Adipocyte (in vitro differentiated cells): ENCODE measurements around the gene GAK.

ENCODE experiments used
- DNase-seq: peaks from one replicate; pipeline ENCODE4 v3.0.0-alpha.2; 2015; ENCODE audit warnings: low read depth
- H3K27me3 ChIP-seq: replicated peaks from 2 replicates; pipeline ENCODE4 v1.7.0; 2013; ENCODE audit warnings: mild to moderate bottlenecking, low read length, moderate library complexity; ENCODE audit not compliant: control insufficient read depth, insufficient read depth
- H3K36me3 ChIP-seq: 2 replicates; pipeline ENCODE4 v1.7.0; 2013; ENCODE audit warnings: low read length, mild to moderate bottlenecking, moderate library complexity; ENCODE audit not compliant: control insufficient read depth, insufficient read depth, severe bottlenecking
- H3K4me1 ChIP-seq: 2 replicates; pipeline ENCODE4 v1.7.0; 2013; ENCODE audit warnings: mild to moderate bottlenecking, low read length, moderate library complexity; ENCODE audit not compliant: control insufficient read depth, insufficient read depth
- H3K4me3 ChIP-seq: 2 replicates; pipeline ENCODE4 v1.7.0; 2013; ENCODE audit warnings: mild to moderate bottlenecking, low read length, moderate library complexity
- H3K9ac ChIP-seq: 2 replicates; pipeline ENCODE4 v1.7.0; 2013; ENCODE audit warnings: mild to moderate bottlenecking, low read length, moderate library complexity
- H3K9me3 ChIP-seq: 2 replicates; pipeline ENCODE4 v1.7.0; 2013; ENCODE audit warnings: mild to moderate bottlenecking, low read length, moderate library complexity; ENCODE audit not compliant: control insufficient read depth

Gene GAK

DNA sequence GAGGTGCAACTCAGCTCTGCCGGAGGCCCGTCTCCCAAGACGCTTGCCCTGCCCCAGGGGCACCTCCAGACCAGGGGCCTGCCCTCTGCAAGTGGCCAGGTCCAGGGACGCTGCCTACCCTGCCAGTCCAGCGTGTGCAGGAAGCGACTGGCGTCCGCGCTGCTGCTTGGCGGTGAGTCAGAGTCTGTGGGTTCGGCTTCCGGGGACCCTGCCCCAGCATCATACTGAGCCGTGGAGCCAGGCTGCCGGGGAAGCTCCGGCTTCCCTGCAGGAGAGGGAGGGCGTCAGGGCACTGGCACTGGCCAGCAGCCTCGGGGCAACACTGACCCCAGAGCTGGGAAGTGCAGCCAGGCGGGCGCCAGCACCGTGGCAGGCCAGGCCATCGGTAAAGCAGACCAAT, 63.7 kb downstream of the GAK start:
- no peaks in the 10 kb centered on the region for H3K27me3 ChIP-seq
- no peak for DNase-seq
- H3K4me1 ChIP-seq = no peaks in the 10 kb centered on the region
- no peak overlapping the region for H3K9ac ChIP-seq
- H3K9me3 ChIP-seq = no peaks in the 10 kb centered on the region
- no peak overlapping the region for H3K4me3 ChIP-seq
- peaks cover 78% of the 10 kb centered on the region for H3K36me3 ChIP-seq

GRCh38 chr4:867526-868250, 64.4 kb downstream of the GAK start:
- Histone ChIP-seq H3K4me1 (no peaks in the 10 kb centered on the region), H3K9ac (no peak overlapping the region), H3K4me3 (no peak overlapping the region), H3K9me3 (no peaks in the 10 kb centered on the region), H3K36me3 (peaks cover 78% of the 10 kb centered on the region), H3K27me3 (no peaks in the 10 kb centered on the region)
- no peak for DNase-seq

DNA sequence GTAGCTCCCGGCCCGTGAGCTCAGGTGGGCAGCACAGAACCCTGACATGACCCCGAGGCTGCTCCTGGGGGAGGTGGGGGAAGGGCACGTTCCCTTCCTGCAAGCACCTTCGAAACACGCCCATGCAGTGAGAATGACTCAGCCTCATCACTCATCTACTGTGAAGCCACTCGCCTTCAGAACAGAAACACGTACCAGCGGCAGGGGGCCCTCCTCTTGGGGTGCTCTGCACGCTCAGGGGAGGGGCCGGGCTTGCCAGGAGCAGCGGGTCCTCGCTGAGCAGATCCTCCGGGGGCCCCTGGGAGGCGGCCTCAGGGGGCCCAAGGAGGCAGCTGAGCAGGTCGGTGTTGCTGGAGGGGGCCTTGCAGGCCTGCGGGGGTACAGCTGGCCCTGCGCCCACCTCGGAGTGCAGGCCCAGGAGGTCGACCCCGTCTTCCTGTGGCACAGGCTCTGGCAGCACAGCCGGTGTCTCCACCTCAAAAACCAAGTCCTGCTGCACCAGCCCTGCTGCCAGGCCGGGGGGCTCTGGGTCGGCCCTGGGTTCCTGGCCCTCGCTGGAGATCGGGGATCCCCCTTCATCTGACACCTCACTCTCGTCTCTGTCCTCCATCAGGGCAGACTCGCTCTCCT, 65.2 kb downstream of the GAK start:
- H3K9ac ChIP-seq = no peak overlapping the region
- H3K4me1 ChIP-seq = no peaks in the 10 kb centered on the region
- no peaks in the 10 kb centered on the region for H3K27me3 ChIP-seq
- no peaks in the 10 kb centered on the region for H3K9me3 ChIP-seq
- DNase-seq = no peak
- H3K4me3 ChIP-seq = no peak overlapping the region
- H3K36me3 ChIP-seq = peaks cover 82% of the 10 kb centered on the region

- H3K4me3 ChIP-seq = no peak overlapping the region
- no peaks in the 10 kb centered on the region for H3K9me3 ChIP-seq
- peaks cover 87% of the 10 kb centered on the region for H3K36me3 ChIP-seq
- no peak overlapping the region for H3K9ac ChIP-seq
- H3K27me3 ChIP-seq = no peaks in the 10 kb centered on the region
- no peak for DNase-seq
- H3K4me1 ChIP-seq = no peaks in the 10 kb centered on the region
These were observed 65.9 kb downstream of the GAK start for GRCh38 chr4:866068-866760.

DNA sequence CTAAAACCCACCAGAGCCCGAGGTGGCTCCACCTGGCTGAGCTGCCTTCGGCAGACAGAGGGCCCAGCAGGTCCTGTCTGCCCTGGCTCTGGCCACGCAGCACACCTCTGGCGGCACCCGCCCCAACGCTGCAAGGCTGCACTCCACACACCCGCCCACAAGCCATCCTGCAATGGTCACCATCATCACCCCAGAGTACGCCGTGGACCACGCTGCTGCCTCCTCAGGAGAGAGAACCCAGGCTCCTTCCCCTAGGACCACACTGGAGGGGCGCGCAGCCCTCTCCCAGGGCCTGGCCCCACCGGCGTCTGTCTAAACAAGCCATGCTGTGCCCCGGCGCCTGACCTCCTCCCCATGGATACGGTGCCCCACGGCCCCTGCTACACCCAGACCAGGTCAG, 66.5 kb downstream of the GAK start:
- H3K4me3 ChIP-seq = no peak overlapping the region
- H3K27me3 ChIP-seq = no peaks in the 10 kb centered on the region
- no peak for DNase-seq
- H3K9me3 ChIP-seq = no peaks in the 10 kb centered on the region
- H3K9ac ChIP-seq = no peak overlapping the region
- H3K36me3 ChIP-seq = peaks cover 88% of the 10 kb centered on the region
- H3K4me1 ChIP-seq = no peaks in the 10 kb centered on the region

DNA sequence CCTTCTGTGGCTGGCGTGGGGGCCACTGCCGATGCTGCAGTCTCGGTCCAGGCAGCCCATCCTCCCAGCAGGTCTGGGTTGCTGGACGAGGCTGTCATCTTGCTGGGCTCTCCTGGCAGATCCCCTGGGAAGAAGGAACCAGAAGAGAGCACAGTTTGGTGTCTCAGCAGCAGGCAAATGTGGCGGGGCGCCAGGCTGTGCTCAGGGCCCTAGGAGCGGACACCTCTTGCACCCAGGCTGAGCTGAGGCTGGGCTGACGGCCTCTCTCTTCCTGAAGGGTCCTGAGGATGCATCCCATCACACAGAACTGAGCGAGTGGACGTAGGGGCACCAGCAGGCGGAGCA, 67.0 kb downstream of the GAK start:
- Histone ChIP-seq H3K4me3 (no peak overlapping the region), H3K4me1 (no peaks in the 10 kb centered on the region), H3K27me3 (no peaks in the 10 kb centered on the region), H3K36me3 (peaks cover 87% of the 10 kb centered on the region), H3K9ac (no peak overlapping the region), H3K9me3 (no peaks in the 10 kb centered on the region)
- no peak for DNase-seq

- Histone ChIP-seq H3K9me3 (no peaks in the 10 kb centered on the region), H3K4me3 (no peak overlapping the region), H3K27me3 (no peaks in the 10 kb centered on the region), H3K4me1 (no peaks in the 10 kb centered on the region), H3K36me3 (peaks cover 83% of the 10 kb centered on the region), H3K9ac (no peak overlapping the region)
- DNase-seq = no peak
These were observed 67.5 kb downstream of the GAK start for GRCh38 chr4:864456-865120.

- Histone ChIP-seq H3K9me3 (no peaks in the 10 kb centered on the region), H3K36me3 (peaks cover 80% of the 10 kb centered on the region), H3K27me3 (no peaks in the 10 kb centered on the region), H3K4me1 (no peaks in the 10 kb centered on the region), H3K9ac (no peak overlapping the region), H3K4me3 (no peak overlapping the region)
- DNase-seq = no peak
These were observed 71.6 kb downstream of the GAK start for GRCh38 chr4:860561-860960.

DNA sequence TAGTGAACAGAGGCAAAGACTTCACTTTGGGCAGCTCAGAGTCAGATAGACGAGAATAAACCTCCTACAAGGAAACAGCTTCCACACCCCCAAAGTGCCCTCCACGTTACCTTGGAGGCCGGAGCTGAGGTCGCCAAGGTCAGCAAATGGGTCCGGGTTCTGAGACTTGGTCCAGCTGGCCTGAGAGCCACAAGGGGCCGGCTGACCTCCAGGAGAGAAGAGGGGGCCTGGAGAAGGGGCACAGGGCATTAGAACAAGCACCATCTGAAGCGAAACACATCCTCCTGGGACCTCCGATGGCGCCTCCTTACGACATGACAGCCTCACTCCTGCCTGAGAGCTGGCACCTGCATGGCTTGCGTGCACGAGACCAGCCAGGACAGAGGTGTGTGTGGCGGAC, 72.6 kb downstream of the GAK start:
- peaks cover 73% of the 10 kb centered on the region for H3K36me3 ChIP-seq

GRCh38 chr4:858831-859451, 73.2 kb downstream of the GAK start:
- H3K4me1 ChIP-seq = no peaks in the 10 kb centered on the region
- DNase-seq = no peak
- H3K36me3 ChIP-seq = peaks cover 75% of the 10 kb centered on the region
- no peak overlapping the region for H3K4me3 ChIP-seq
- no peak overlapping the region for H3K9ac ChIP-seq
- H3K27me3 ChIP-seq = no peaks in the 10 kb centered on the region
- no peaks in the 10 kb centered on the region for H3K9me3 ChIP-seq

More for the DNA sequence above, 72.6 kb downstream of the GAK start:
- H3K27me3 ChIP-seq = no peaks in the 10 kb centered on the region
- H3K4me3 ChIP-seq = no peak overlapping the region
- H3K9ac ChIP-seq = no peak overlapping the region
- DNase-seq = no peak
- H3K9me3 ChIP-seq = no peaks in the 10 kb centered on the region
- H3K4me1 ChIP-seq = no peaks in the 10 kb centered on the region

- Histone ChIP-seq H3K4me1 (no peaks in the 10 kb centered on the region), H3K27me3 (no peaks in the 10 kb centered on the region), H3K9me3 (no peaks in the 10 kb centered on the region), H3K9ac (no peak overlapping the region), H3K4me3 (no peak overlapping the region), H3K36me3 (peaks cover 67% of the 10 kb centered on the region)
- DNase-seq = no peak
These were observed 74.1 kb downstream of the GAK start for GRCh38 chr4:858041-858481.
